Calu3 (cell line): Measurements from ENCODE around the gene GDNF. TPM values are rescaled to one million over a fixed set of nuclear protein-coding genes. Genes with fewer than 3 reads are reported as not detected.

ENCODE experiments used
- BruUV-seq: library from RNA; stranded (reverse); fragments of 400-500 nt; replicated peaks from 2 replicates; lab custom pipeline; 2021; lab: Mats Ljungman, UMichigan
- CTCF ChIA-PET: fragments of 300-600 bp; sonication (Branson Sonifier 250); formaldehyde crosslinking; loops from one replicate; lab custom pipeline; 2022; ENCODE audit warnings: antibody characterized with exemption; lab: Charles Lee
- DNase-seq: peaks from one replicate; pipeline ENCODE4 v3.0.0; 2022
- H3K27ac Mint-ChIP-seq: one replicate; pipeline ENCODE4 v1.8.0; 2022; ENCODE audit warnings: mixed read lengths; ENCODE audit not compliant: unreplicated experiment
- H3K27me3 Mint-ChIP-seq: one replicate; pipeline ENCODE4 v1.8.0; 2022; ENCODE audit warnings: mixed read lengths; ENCODE audit not compliant: unreplicated experiment
- H3K36me3 Mint-ChIP-seq: one replicate; pipeline ENCODE4 v1.8.0; 2022; ENCODE audit warnings: mild to moderate bottlenecking, moderate library complexity, mixed read lengths; ENCODE audit not compliant: insufficient read depth, unreplicated experiment
- H3K4me1 Mint-ChIP-seq: one replicate; pipeline ENCODE4 v1.8.0; 2022; ENCODE audit warnings: mild to moderate bottlenecking, low read depth, mixed read lengths; ENCODE audit not compliant: unreplicated experiment
- H3K4me3 Mint-ChIP-seq: one replicate; pipeline ENCODE4 v1.8.0; 2022; ENCODE audit warnings: mild to moderate bottlenecking, low read depth, moderate library complexity, mixed read lengths; ENCODE audit not compliant: unreplicated experiment
- H3K9me3 Mint-ChIP-seq: one replicate; pipeline ENCODE4 v1.8.0; 2022; ENCODE audit warnings: low read depth, mixed read lengths; ENCODE audit not compliant: unreplicated experiment
- intact Hi-C: fragments of 100-400 bp; cut with micrococcal nuclease; formaldehyde crosslinking; loops from one replicate; pipeline ENCODE4 v1.10.0; 2022; ENCODE audit not compliant: unreplicated experiment
- total RNA-seq: library from RNA; stranded (reverse); gene quantifications from 2 replicates; pipeline ENCODE4 v1.2.3, GENCODE V29; 2022
- TF ChIP-seq, protein P1 (sequence below): fragments of 200-600 bp; IDR thresholded peaks from one replicate; pipeline ENCODE4 v1.8.0; 2022; ENCODE audit warnings: antibody characterized with exemption; ENCODE audit not compliant: unreplicated experiment

The GDNF gene
- total RNA-seq, 1 experiment from 2014 or later = not detected

GRCh38 chr5:37841203-37841602 lies 1.4 kb upstream of the GDNF start:
- no TSS peak for BruUV-seq
- intact Hi-C loops = no loop called here
- Mint-ChIP-seq H3K9me3 (no peaks in the 10 kb centered on the region), H3K4me1 (no peaks in the 10 kb centered on the region), H3K4me3 (no peak overlapping the region), H3K27me3 (peaks cover 84% of the 10 kb centered on the region), H3K27ac (no peak overlapping the region), H3K36me3 (peaks cover 6% of the 10 kb centered on the region)
- TF ChIP-seq, protein P1, sequence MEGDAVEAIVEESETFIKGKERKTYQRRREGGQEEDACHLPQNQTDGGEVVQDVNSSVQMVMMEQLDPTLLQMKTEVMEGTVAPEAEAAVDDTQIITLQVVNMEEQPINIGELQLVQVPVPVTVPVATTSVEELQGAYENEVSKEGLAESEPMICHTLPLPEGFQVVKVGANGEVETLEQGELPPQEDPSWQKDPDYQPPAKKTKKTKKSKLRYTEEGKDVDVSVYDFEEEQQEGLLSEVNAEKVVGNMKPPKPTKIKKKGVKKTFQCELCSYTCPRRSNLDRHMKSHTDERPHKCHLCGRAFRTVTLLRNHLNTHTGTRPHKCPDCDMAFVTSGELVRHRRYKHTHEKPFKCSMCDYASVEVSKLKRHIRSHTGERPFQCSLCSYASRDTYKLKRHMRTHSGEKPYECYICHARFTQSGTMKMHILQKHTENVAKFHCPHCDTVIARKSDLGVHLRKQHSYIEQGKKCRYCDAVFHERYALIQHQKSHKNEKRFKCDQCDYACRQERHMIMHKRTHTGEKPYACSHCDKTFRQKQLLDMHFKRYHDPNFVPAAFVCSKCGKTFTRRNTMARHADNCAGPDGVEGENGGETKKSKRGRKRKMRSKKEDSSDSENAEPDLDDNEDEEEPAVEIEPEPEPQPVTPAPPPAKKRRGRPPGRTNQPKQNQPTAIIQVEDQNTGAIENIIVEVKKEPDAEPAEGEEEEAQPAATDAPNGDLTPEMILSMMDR = no peak
- no peak for DNase-seq
- CTCF ChIA-PET = no interaction called here

DNA sequence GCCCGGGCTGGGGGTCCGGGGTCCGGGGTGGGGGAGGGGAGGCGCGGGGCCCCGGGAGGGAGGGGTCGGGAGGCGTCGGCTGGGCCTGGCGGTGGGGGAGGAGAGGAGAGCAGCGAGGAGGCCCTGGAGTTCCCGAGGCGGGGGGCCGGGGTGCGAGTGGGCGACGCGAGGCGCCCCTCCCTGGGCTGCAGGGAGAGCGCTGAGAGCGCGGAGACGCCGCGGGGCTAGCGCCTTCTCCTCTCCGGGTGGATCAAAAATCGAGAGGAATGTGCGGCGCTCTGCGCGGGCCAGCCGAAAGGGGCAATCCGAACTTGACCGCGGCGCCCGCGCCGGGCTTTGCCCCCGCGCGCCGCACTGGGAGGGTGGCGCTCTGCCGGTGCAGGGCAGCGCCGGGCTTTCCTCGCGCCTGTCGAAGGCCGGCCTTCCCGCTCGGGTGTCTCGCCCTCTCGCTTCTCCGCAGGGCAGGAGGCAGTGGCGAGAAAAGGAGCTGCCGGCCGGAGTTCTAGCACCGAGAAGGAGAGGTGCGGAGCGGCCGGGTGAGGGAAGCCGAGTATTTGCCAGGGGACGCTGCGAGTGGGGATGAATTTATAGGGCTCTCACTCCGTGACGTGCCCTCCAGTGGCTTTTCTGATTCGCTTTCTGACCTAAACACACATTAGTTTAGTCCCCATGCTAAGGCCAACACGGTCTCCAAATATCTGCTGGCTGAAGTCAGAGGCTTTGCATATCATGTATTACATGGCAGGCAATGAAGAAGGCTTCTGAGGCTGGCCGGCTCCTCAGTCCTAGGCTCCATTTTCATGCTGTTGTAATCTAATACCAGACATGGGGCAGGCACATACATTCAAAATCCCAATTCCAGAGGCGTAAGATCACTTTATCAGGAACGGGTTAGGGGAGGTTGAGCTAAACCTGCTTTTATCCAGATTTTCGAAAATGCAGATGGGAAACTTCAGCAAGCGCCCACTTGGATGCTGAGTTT lies 503 bp upstream of the GDNF start:
- no peaks in the 10 kb centered on the region for H3K4me1 Mint-ChIP-seq
- peak overlapping the region; percentile 52 for H3K4me3 Mint-ChIP-seq
- no TSS peak for BruUV-seq
- no peak overlapping the region for H3K27ac Mint-ChIP-seq
- peak; percentile 26 for DNase-seq
- H3K9me3 Mint-ChIP-seq = no peaks in the 10 kb centered on the region
- TF ChIP-seq, protein P1 = no peak
- CTCF ChIA-PET = interaction anchor here (0.6 kb wide), 1 partner anchor 266 kb away, joined by 4 read pairs; no protein-coding TSS in a partner anchor
- intact Hi-C loops = no loop called here
- peaks cover 78% of the 10 kb centered on the region for H3K27me3 Mint-ChIP-seq
- peaks cover 6% of the 10 kb centered on the region for H3K36me3 Mint-ChIP-seq

DNA sequence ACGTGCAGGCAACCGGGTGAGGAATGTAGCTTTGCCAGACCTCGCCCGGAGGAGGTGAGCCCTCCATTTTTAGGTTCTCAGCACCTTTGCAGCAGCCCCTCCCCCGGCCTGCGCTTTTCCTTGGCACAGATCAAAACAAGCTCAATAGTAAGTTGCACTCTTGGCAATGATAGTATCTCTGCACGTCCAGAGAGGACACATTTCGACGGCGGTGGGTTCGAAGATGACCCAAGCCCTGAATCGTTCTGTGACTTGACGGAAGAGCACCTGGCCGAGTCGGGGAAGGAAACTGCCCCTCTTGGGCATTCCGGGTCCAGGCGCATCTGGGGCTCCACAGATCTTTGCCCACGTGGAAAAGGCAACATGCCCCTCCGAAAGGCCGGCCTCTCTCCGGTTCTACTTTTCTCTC lies 904 bp downstream of the GDNF start:
- TF ChIP-seq, protein P1 = no peak
- no TSS peak for BruUV-seq
- no peak overlapping the region for H3K27ac Mint-ChIP-seq
- peaks cover 6% of the 10 kb centered on the region for H3K36me3 Mint-ChIP-seq
- no peak for DNase-seq
- CTCF ChIA-PET = no interaction called here
- intact Hi-C loops = no loop called here
- no peak overlapping the region for H3K4me3 Mint-ChIP-seq
- H3K27me3 Mint-ChIP-seq = peaks cover 78% of the 10 kb centered on the region
- H3K9me3 Mint-ChIP-seq = no peaks in the 10 kb centered on the region
- no peaks in the 10 kb centered on the region for H3K4me1 Mint-ChIP-seq

DNA sequence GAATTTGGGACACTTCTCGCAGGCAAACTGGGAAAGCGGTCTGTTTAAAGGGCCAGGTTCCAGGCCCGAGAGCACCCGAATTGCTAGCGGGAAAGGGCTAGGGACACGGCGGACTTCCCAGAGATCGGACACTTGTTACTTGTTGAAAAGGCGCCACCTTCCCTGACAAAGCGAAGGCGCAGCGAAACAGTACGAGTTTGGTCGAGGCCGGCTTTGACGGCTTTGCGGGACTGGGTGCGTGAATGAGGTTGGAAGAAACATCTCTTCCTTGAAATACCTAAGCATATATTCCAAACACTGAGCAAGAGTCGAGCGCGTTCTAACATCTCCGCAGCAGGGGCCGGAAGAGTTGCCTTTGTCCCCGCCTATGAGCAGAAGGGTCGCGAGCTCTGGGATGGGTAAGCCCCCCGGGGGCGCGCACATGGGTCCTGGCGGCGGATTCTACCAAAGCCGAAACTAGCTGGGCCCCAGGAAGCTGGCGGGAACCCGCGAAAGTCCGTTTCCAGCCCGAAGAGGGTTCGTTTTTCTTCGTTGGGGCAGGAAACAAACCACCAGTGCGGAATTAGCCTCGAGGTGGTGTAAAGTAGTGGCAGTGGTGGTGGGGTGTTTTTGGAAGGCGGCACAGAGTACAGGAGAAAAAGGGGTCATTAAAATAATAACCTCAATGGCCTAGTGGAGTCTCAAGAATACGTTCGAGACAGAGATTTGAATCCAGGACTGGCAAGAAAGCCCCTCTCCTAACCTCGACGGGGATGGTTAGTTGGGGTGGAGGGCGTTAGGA lies 1.5 kb downstream of the GDNF start:
- TF ChIP-seq, protein P1 = no peak
- H3K27ac Mint-ChIP-seq = no peak overlapping the region
- intact Hi-C loops = no loop called here
- CTCF ChIA-PET = no interaction called here
- no peaks in the 10 kb centered on the region for H3K4me1 Mint-ChIP-seq
- no TSS peak for BruUV-seq
- H3K27me3 Mint-ChIP-seq = peaks cover 78% of the 10 kb centered on the region
- no peak for DNase-seq
- H3K36me3 Mint-ChIP-seq = peaks cover 6% of the 10 kb centered on the region
- no peaks in the 10 kb centered on the region for H3K9me3 Mint-ChIP-seq
- peak overlapping the region; percentile 47 for H3K4me3 Mint-ChIP-seq
